Omental fat pad (tissue), 4 donors: ENCODE results near the gene FKBP2. TPM values are rescaled to one million over a fixed set of nuclear protein-coding genes. Genes with fewer than 3 reads are reported as not detected.

ENCODE experiments used
- ATAC-seq: fragments of 150-250 bp; one replicate; pipeline ENCODE4 v1.9.1; 2016; ENCODE audit warnings: mild to moderate bottlenecking, moderate library complexity; ENCODE audit not compliant: low FRiP score
- DNase-seq: peaks from one replicate; pipeline ENCODE4 v3.0.0-alpha.2; 2019; ENCODE audit warnings: low spot score
- CTCF ChIP-seq, 3 donors: fragments of 450-650 bp; IDR thresholded peaks; one replicate each; pipeline ENCODE4 v1.5.1; 2016 to 2017; ENCODE audit warnings: antibody characterized with exemption in 3 of 3, mild to moderate bottlenecking in 3 of 3, moderate library complexity in 2 of 3
- total RNA-seq, 4 donors: library from RNA; depleted of rRNA; stranded (reverse); fragments of >200 nt; gene quantifications; one replicate each; pipeline ENCODE4 v1.1.0, GENCODE V29; 2016

The FKBP2 gene
- total RNA-seq, 4 donors from 2014 or later: 41.8 to 78.5 (median 49.5) TPM

- ATAC-seq (no peak), DNase-seq (no peak)
- TF ChIP-seq CTCF (IDR thresholded peaks at IDR 0.05): no peak
Observed at GRCh38 chr11:64224891-64225607, 15.8 kb upstream of the FKBP2 start.

- ATAC-seq: peak; percentile 74
- no peak for TF ChIP-seq CTCF (IDR thresholded peaks at IDR 0.05)
Observed at GRCh38 chr11:64225608-64226506, 15.0 kb upstream of the FKBP2 start, which contains the start of the genes NUDT22 and TRPT1. Gene NUDT22 (plus strand): TSS chr11:64226274. CDS start chr11:64226653, 379 bp downstream. Gene TRPT1 (minus strand): TSS chr11:64226186. CDS start chr11:64225860, 326 bp downstream.

GRCh38 chr11:64226507-64227051 is 14.3 kb upstream of the FKBP2 start:
- DNase-seq (no peak), ATAC-seq (peak; percentile 24)
- TF ChIP-seq CTCF (IDR thresholded peaks at IDR 0.05): no peak

More at GRCh38 chr11:64225608-64226506, 15.0 kb upstream of the FKBP2 start, which contains the start of the genes NUDT22 and TRPT1:
- DNase-seq: peak; percentile 80

GRCh38 chr11:64227405-64227956 is 13.4 kb upstream of the FKBP2 start:
- no peak for TF ChIP-seq CTCF (IDR thresholded peaks at IDR 0.05)
- DNase-seq (no peak), ATAC-seq (no peak)

- ATAC-seq: no peak
- no peak for DNase-seq
- no peak for TF ChIP-seq CTCF (IDR thresholded peaks at IDR 0.05)
Observed at GRCh38 chr11:64229090-64229743, 11.7 kb upstream of the FKBP2 start.

GRCh38 chr11:64229744-64230170 is 11.1 kb upstream of the FKBP2 start:
- no peak for ATAC-seq
- no peak for TF ChIP-seq CTCF (IDR thresholded peaks at IDR 0.05)
- no peak for DNase-seq
